AG10803 (cell line): ENCODE results near the gene PCBP1.

Experiments used
- DNase-seq: peaks from one replicate; pipeline ENCODE4 v3.0.0; 2010; ENCODE audit warnings: low read depth
- H3K4me3 ChIP-seq: 2 replicates; pipeline ENCODE4 v1.5.1; 2011; ENCODE audit warnings: mild to moderate bottlenecking, low read length, control low read depth
- CTCF ChIP-seq: conservative IDR thresholded peaks from 2 replicates; pipeline ENCODE4 v1.5.1; 2011; ENCODE audit warnings: mild to moderate bottlenecking, low read length, control low read depth, inconsistent platforms

PCBP1 gene

GRCh38 chr2:70086838-70087701 is at the start of gene PCBP1:
Gene PCBP1 (plus strand): TSS chr2:70087477. CDS start chr2:70087744, 267 bp downstream.
- peak within 1 kb of the TSS; percentile 96 for H3K4me3 ChIP-seq
- no peak for TF ChIP-seq CTCF
- DNase-seq, result peak; percentile 95

GRCh38 chr2:70039366-70039765 is 47.9 kb upstream of the PCBP1 start:
- no peak overlapping the region for H3K4me3 ChIP-seq
- TF ChIP-seq CTCF, result no peak
- no peak for DNase-seq

- no peak for TF ChIP-seq CTCF
- peak; percentile 30 for DNase-seq
- H3K4me3 ChIP-seq, result no peak overlapping the region
Observed at GRCh38 chr2:70041663-70042062, 45.6 kb upstream of the PCBP1 start.

- H3K4me3 ChIP-seq, result no peak overlapping the region
- DNase-seq, result no peak
- TF ChIP-seq CTCF, result no peak
Observed at GRCh38 chr2:70042246-70042645, 45.0 kb upstream of the PCBP1 start.

- no peak for DNase-seq
- no peak overlapping the region for H3K4me3 ChIP-seq
- TF ChIP-seq CTCF, result no peak
Observed at GRCh38 chr2:70043252-70043875, 43.9 kb upstream of the PCBP1 start.

- DNase-seq, result no peak
- no peak for TF ChIP-seq CTCF
- no peak overlapping the region for H3K4me3 ChIP-seq
Observed at GRCh38 chr2:70044290-70045040, 42.8 kb upstream of the PCBP1 start.
